Kidney capillary endothelial cell (primary cell): ENCODE results near the gene SH3BGRL.
"Not testable (repeated sequence)": the region's sequence is repeated elsewhere in the genome, so short reads cannot be mapped to it uniquely, and the experiment has no call there.

Experiments used
- DNase-seq: peaks from one replicate; pipeline ENCODE4 v3.0.0-alpha.2; 2018; ENCODE audit warnings: low spot score

Gene SH3BGRL

DNA sequence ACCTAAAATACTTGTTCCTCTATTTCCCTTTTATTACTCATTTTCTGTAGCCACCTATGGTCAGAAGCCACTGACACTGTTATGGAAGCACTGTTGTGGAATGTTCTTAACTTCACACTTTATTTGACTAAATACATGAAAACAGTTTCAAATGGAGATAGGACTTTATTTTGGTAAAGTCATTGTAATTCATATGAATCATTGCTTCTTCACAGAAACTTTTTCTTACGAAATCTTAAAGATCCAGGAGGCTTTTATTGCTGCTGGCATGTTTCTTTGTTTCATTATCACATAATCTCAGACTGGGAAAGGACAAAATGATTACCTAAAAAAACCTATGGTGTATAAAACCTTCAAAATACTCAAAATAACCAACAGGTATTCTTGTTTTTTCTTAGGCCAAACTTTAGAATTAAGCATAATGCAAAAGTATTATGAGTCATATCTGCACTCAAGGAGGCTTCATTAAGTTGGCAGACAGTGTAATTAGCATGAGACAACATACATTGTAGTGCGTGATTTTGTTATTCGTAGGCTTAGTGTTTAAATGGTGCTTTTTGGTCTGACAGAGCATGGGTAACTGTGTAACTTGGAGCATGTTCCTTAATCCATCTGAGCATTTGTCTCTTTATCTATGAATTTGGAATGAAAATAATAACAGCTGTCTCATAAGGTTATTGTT, 58.0 kb downstream of the SH3BGRL start:
- DNase-seq, result no peak

DNA sequence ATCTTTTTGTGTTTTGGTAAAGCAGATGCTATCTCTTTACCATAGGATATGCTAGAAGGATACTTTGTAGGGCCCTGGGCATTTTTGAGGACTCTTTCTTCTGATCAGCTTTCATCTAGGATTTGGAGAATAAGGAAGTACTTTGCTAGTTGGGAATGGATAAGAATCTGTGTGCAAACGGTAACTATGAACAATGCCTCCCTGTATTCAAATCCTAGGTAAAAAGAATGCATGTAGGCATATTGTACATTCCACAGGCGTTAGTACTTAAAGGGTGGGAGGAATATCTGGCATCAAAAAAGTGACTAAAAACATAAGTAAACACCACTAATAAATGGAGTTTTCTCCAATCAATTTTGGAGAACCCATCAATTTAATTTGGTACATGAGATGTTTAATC, 59.7 kb downstream of the SH3BGRL start:
- DNase-seq, result no peak

DNA sequence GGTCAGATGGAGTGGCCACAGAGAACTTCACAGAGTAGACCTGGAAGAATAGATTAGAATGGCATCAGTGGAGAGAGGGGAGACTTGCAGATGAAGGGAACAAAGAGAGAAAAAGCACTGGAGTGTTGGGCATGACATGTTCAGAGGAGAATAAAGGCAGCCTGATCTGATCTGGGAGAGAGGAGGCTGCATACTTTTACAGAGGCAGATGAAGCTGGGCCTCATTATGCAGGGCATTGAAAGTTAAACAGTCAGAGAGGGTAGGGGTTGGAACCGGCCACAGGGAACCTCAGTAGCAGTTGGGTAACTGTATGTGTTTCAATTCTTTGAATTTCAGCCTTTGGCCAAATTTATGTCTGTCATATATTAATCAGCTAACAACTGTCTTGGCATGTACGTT, 61.2 kb downstream of the SH3BGRL start:
- DNase-seq, result no peak

DNA sequence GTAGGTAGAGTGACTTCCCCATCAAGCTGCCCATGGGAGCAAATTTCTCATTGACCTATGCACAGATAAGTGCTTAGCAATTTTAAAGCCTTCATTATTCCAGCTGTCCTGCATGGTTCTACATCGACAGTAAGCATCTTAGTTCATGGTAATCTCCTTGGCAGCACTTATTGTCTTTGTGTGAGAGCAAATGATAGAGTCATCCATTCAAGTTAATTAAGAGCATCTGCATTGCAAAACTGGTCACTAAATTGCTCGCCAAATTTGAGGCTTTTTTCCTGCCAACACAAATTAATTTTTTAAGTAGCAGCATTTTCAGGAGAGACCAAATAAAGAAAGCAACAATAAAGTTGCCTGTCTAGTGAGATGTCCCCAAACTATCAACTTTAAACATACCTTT, 76.7 kb downstream of the SH3BGRL start:
- no peak for DNase-seq

DNA sequence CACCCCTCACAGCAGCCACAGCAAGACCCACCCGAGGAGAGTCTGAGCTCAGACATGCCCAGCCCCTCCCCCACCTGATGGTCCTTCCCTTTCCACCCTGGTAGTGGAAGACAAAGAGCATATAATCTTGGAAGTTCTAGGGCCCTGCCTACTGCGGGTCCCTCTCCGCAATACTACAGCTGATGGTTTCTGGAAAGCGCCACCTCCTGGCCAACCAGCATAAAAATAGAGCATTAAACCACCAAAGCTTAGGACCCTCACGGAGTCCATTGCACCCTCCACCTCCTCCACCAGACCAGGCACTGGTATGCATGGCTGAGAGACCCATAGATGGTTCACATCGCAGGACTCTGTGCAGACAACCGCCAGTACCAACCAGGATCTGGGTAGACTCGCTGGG, 78.2 kb downstream of the SH3BGRL start:
- no peak for DNase-seq

DNA sequence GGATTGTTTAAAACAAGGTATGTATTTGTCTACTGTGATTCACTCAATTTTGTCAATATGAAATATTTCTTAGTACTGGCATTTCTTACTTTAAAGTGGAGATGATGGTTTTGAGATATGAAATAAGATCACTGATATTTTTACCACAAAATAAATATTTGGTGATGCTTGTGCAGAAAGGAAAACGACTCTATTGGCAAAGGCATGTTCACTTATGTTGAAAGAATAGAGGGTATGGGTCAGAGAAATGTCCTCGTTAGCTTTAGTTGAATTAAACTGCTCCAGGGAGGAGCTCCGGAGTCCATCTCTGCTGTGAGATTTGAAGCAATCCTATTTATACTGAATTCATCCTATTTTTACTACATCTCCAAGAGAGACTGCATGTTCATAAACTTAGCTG, 84.2 kb downstream of the SH3BGRL start:
- DNase-seq, result no peak

DNA sequence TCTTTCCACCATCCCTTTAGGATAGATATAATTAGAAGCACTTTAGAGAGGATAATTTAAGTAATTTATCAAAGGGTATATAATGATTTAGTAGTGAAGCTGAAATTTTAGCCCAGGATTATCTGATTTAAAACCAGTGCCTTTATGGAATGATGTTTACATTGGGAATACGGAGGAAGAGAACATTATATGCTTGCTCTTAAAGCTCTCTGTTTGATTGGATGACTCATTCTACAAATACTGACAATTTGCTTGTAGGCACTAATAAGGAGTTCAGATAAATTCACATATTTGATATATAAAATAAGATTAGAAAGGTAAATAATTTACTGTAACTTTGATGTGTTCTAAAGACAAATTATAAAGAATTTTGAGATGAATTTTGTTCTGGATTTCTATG, 84.7 kb downstream of the SH3BGRL start:
- DNase-seq, result no peak

DNA sequence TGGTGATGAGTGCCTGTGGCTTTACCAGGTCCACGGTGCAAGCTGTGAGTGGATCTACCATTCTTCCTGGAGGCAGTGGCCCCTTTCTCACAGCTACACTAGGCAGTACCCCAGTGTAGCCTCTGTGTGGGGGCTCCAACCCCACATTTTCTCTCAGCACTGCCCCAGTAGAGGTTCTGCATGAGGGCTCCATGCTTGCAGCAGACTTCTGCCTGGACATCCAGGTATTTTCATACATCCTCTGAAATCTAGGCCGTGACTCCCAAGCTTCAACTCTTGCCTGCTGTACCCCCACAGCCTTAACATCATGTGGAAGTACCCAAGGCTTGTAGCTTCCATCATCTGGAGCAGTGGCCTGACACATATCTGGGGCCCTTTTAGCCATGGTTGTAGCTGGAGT, 90.1 kb downstream of the SH3BGRL start:
- DNase-seq, result no peak

DNA sequence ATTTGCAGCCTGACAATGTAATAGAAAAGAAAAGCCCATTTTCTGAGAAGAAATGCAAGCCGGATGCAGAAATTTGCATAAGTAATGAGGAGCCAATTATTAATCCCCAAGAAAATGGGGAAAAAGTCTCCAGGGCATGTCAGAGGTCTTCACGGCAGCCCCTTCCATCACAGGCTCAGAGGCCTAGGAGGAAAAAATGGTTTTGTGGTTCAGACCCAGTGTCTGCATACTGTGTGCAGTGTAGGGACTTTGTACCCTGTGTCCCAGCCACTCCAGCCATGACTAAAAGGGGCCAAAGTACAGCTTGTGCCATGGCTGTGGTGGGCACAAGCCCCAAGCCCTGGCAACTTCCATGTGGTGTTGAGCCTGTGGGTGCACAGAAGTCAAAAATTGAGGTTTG, 92.2 kb downstream of the SH3BGRL start:
- DNase-seq, result no peak

DNA sequence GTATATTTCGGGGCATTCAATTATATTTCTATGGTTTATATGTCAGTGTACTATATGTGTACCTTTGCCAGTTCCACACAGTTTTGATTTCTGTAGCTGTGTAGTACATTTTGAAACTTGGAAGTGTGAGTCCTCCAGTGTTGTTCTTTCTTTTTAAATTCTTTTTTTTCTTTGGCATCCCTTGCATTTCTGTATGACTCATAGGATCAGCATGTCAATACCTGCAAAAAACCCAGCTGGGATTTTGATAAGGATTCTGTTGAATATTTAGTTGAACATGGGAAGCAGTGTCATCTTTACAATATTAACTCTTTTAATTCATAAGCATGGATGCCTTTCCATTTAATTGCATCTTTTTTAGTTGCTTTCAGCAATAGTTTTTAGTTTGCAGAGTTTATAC, 100.0 kb downstream of the SH3BGRL start:
- DNase-seq, result no peak

DNA sequence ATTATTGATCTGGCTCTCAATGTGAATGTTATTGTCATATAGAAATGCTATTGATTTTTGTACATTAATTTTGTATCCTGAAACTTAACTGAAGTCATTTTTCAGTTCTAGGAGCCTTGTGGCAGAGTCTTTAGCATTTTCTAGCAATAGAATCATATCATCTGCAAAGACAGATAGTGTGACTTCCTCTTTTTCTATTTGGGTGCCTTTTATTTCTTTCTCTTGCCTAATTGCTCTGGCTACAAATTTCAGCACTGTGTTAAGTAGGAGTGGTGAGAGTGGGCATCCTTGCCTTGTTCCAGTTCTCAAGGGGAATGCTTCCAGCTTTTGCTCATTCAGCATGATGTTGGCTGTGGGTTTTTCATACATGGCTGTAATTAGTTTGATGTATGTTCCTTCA, 102.7 kb downstream of the SH3BGRL start:
- no peak for DNase-seq

DNA sequence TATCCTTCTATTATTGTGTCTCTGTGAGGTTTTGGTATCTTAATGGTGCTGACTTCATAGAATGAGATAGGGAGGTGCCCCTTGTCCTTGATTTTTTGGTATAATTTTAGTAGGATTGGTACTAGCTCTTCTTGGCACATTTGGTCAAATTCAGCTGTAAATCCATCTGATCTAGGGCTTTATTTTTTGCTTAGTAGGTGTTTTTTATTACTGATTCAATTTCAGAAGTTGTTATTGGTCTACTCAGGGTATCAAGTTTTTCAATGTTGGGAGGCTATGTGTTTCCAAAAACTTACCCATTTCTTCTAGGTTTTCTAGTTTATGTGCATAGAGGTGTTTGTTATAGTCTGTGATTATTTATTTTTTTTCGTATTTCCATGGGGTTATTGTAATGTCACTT, 103.3 kb downstream of the SH3BGRL start:
- no peak for DNase-seq

DNA sequence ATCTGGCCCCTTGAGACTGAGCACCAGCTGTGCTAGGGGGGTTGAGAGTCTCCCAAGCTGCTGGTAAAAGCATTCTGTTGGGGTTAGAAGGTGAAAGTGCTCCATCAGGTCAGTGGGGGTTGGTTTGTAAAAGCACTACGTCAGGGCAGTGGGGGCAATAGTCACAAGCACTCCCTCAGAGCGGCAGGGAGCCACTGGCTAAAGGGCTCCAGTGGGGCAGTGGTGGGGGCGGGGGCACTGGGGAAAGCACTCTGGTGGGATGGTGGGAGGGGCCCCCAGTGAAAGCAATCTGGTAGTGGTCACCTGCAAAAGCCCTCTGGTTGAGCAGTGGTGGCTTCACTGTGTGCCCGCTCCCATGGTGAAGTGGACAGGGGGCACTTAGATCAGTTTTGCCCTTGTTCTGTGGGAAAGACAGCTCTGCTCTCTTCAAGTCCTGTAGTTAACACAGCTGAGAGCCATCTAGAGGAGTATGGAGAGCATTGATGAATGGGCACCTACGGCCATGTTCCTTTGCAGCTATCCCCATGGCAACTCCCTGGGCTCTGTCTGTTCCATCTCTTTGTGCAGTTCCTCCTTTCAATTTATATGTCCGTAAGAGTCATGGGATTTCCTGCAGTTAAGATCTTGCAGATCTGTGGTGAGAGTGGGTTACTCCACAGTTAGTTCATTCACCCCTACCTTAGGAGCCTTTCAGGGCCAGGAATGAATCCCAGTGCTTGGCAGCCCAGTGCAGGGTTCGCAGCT, 106.4 kb downstream of the SH3BGRL start:
- DNase-seq, result no peak

DNA sequence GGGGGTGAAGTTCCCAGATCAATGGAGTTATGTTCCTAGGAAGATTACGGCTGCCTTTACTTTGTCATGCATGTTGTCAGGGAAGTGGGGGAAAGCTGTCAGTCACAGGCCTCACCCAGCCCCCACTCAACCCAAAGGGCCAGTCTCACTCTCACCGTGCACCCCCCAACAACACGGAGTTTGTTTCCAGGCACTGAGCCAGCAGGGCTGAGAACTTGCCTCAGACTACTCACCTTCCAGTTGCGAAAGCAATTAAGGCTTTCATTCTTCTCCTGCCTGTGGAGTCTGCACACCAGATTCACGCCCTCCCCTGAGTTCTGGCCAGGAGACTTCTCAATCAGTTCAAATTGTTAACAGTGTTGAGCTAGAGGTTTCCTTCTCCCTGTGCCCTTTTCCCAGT, 114.3 kb downstream of the SH3BGRL start:
- no peak for DNase-seq

DNA sequence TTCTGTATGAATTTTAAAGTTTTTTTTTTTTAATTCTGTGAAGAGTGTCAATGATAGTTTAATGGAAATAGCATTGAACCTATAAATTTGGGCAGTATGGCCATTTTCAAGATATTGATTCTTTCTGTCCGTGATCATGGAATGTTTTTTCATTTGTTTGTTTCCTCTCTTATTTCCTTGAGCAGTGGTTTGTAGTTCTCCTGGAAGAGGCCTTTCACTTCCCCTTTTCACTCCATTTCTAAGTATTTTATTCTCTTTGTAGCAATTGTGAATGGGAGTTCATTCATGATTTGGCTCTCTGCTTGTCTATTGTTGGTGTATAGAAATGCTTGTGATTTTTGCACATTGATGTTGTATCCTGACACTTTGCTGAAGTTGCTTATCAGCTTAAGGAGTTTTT, 129.8 kb downstream of the SH3BGRL start:
- DNase-seq, result not testable (repeated sequence)

DNA sequence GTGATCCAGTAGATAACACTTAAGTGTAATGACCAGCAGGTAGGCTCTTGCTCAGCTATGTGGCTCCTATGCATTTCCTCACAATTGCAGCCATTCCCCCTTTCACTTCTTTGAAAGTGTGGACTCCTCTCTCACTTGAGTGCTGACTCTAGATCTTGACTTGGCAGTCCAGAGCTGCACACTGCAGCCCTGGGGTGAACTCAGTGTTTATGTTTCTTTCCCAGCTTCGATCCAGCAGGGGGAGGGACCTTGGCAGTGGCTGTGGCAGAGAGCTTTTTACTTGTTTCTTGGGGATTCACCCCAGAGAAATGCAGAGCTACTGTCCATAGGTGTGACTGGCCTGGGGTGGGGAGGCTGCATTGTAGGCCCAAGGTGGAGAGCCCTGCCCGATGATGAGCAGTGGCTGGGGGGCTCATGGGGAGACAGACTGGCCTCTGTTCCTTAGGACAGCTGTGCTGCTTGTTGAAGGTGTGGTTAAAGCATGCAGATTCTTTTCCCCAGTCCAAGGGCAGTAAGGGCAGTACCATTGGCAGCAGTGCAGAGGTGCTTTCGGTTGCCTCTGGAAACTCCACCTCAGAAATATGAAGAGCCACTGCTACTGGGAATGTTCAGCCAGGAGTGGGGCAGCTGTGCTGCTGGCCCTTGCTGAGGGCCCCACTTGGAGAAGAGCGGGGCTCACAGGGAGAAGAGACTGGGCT, 134.7 kb downstream of the SH3BGRL start:
- no peak for DNase-seq

DNA sequence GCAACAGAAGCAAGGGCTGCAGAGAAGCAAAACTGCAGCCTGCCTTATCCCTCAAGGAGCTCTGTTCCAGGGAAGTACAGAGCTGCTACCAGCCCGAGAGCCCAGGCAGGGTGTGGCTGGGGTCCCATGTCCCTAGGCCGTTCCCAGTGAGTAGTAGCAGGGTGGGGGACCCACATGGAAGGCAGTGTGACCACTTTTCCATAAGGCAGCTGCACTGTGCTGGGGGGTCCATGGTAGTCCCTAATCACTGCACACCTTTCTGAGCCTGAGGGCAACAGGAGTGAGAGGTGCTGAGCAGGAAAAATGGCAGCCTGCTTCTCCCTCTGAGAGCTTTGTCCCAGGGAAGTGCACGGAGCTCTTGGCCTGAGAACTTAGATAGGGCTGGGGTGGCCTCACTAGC, 135.9 kb downstream of the SH3BGRL start:
- DNase-seq, result no peak

DNA sequence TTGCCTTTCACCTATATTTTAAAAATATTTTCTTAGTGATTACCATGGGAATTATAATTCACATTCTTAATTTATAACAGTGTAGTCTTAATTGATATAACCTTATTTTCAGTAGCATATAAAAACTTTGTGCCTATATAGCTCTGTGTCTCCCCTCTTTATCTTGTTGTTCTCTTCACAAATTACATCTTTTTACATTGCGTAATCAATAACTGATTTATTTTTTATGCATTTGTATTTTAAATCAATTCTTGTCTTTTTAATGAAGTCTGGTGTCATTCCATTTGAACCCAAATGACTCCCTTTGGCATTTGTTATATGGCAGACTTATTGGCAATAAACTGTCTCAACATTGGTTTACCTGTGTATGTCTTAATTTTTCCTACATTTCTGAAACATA, 137.0 kb downstream of the SH3BGRL start:
- no peak for DNase-seq

DNA sequence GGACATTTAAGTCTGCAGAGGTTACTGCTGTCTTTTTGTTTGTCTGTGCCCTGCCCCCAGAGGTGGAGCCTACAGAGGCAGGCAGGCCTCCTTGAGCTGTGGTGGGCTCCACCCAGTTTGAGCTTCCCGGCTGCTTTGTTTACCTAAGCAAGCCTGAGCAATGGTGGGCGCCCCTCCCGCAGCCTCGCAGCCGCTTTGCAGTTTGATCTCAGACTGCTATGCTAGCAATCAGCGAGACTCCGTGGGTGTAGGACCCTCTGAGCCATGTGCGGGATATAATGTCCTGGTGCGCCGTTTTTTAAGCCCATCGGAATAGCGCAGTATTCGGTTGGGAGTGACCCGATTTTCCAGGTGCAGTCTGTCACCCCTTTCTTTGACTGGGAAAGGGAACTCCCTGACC, 143.4 kb downstream of the SH3BGRL start:
- not testable (repeated sequence) for DNase-seq
